H1 (cell line): ENCODE data around the gene LITAF. TPM values are rescaled to one million over a fixed set of nuclear protein-coding genes. Genes with fewer than 3 reads are reported as not detected.

Experiments used
- CTCF ChIA-PET: fragments of 300-600 bp; sonication (Branson Sonifier 250); formaldehyde crosslinking; loops from one replicate; lab custom pipeline; 2021; ENCODE audit not compliant: partially characterized antibody; lab: Charles Lee
- POLR2A ChIA-PET: fragments of 300-600 bp; sonication (Branson Sonifier 250); formaldehyde crosslinking; loops from one replicate; lab custom pipeline; 2021; ENCODE audit warnings: inconsistent platforms; ENCODE audit not compliant: partially characterized antibody; lab: Charles Lee
- DNase-seq, 2 experiments: peaks; one replicate each; pipeline versions ENCODE4 v3.0.0 to v3.0.0-alpha.2; 2010 to 2022; ENCODE audit warnings: low spot score in 2 of 2, low read depth in 1 of 2, mixed read lengths in 1 of 2
- FAIRE-seq: peaks from 2 replicates; lab custom pipeline; 2011; peaks lifted over from hg19 to GRCh38; lab: Jason Lieb, UNC
- H2AFZ ChIP-seq: 2 replicates; pipeline ENCODE4 v1.8.1; 2012; ENCODE audit warnings: low read length, inconsistent platforms
- H2AK5ac ChIP-seq: 2 replicates; pipeline ENCODE4 v1.6.1; 2013; ENCODE audit warnings: low read depth, low read length
- H2BK120ac ChIP-seq: replicated peaks from 2 replicates; pipeline ENCODE3; 2013; ENCODE audit warnings: low read depth, low read length, inconsistent platforms
- H2BK12ac ChIP-seq: 2 replicates; pipeline ENCODE4 v1.6.1; 2013; ENCODE audit warnings: low read depth, low read length
- H2BK15ac ChIP-seq: 2 replicates; pipeline ENCODE4 v1.6.1; 2013; ENCODE audit warnings: low read length
- H2BK20ac ChIP-seq: 2 replicates; pipeline ENCODE4 v1.6.1; 2013; ENCODE audit warnings: low read length
- H2BK5ac ChIP-seq: 2 replicates; pipeline ENCODE4 v1.6.1; 2013; ENCODE audit warnings: low read depth, low read length
- H3K14ac ChIP-seq: 2 replicates; pipeline ENCODE4 v1.6.1; 2013; ENCODE audit warnings: inconsistent platforms; ENCODE audit not compliant: insufficient read length
- H3K18ac ChIP-seq: 2 replicates; pipeline ENCODE4 v1.6.1; 2013; ENCODE audit warnings: low read length; ENCODE audit errors: extremely low read depth
- H3K23ac ChIP-seq: 2 replicates; pipeline ENCODE4 v1.6.1; 2013; ENCODE audit warnings: inconsistent platforms; ENCODE audit not compliant: insufficient read length
- H3K23me2 ChIP-seq: 2 replicates; pipeline ENCODE4 v1.6.1; 2013; ENCODE audit warnings: low read depth, low read length
- H3K27ac ChIP-seq: 2 replicates; pipeline ENCODE4 v1.6.1; 2011; ENCODE audit warnings: low read depth, low read length, inconsistent platforms
- H3K27me3 ChIP-seq, 4 experiments: replicated peaks in 1 of 4; 1 replicate in 1 of 4; 2 replicates in 3 of 4; pipeline versions ENCODE4 v1.6.1 to v1.8.1; 2011 to 2013; ENCODE audit warnings: low read length in 3 of 4, mild to moderate bottlenecking in 3 of 4, inconsistent platforms in 2 of 4, mixed read lengths in 2 of 4, moderate library complexity in 1 of 4; ENCODE audit not compliant: control insufficient read depth in 3 of 4, insufficient read depth in 3 of 4; ENCODE audit errors: extremely low read depth in 1 of 4
- H3K36me3 ChIP-seq, 4 experiments: 2 replicates each; pipeline versions ENCODE4 v1.6.1 to v1.8.1; 2011 to 2013; ENCODE audit warnings: mild to moderate bottlenecking in 4 of 4, low read length in 3 of 4, moderate library complexity in 2 of 4, control low read depth in 1 of 4, inconsistent platforms in 1 of 4; ENCODE audit not compliant: insufficient read depth in 4 of 4, control insufficient read depth in 2 of 4
- H3K4ac ChIP-seq: replicated peaks from 2 replicates; pipeline ENCODE3; 2013; ENCODE audit warnings: low read length, low read depth, mixed read lengths, inconsistent platforms; ENCODE audit not compliant: insufficient read length
- H3K4me1 ChIP-seq, 4 experiments: replicated peaks in 1 of 4; 1 replicate in 1 of 4; 2 replicates in 3 of 4; pipeline versions ENCODE4 v1.6.1 to v1.8.1; 2011 to 2013; ENCODE audit warnings: low read length in 3 of 4, inconsistent platforms in 2 of 4, mixed read lengths in 1 of 4; ENCODE audit not compliant: insufficient read depth in 4 of 4, control insufficient read depth in 3 of 4
- H3K4me2 ChIP-seq, 2 experiments: 2 replicates each; pipeline versions ENCODE4 v1.6.1 to v1.8.1; 2011 to 2013; ENCODE audit warnings: low read depth in 2 of 2, low read length in 2 of 2, control low read depth in 1 of 2, inconsistent platforms in 1 of 2, mild to moderate bottlenecking in 1 of 2; ENCODE audit not compliant: insufficient read depth in 1 of 2
- H3K4me3 ChIP-seq, 4 experiments: fragments of 200-600, 300-600 bp in 1 of 4; sonication (generic), shearing (Covaris generic), sonication (Bioruptor Twin) in 1 of 4; 2 replicates each; pipeline versions ENCODE4 v1.5.1 to v1.8.1; 2011 to 2016; ENCODE audit warnings: low read length in 4 of 4, low read depth in 3 of 4, control low read depth in 2 of 4, inconsistent platforms in 2 of 4, mild to moderate bottlenecking in 2 of 4, mixed read lengths in 1 of 4, moderate library complexity in 1 of 4; ENCODE audit not compliant: insufficient read depth in 2 of 4; ENCODE audit errors: extremely low read depth in 1 of 4
- H3K56ac ChIP-seq: replicated peaks from 2 replicates; pipeline ENCODE3; 2013; ENCODE audit warnings: low read depth, mild to moderate bottlenecking, mixed read lengths, low read length, inconsistent platforms; ENCODE audit not compliant: insufficient read length
- H3K79me1 ChIP-seq: 2 replicates; pipeline ENCODE4 v1.6.1; 2013; ENCODE audit warnings: low read depth, low read length, control low read depth
- H3K79me2 ChIP-seq, 2 experiments: 2 replicates each; pipeline versions ENCODE4 v1.6.1 to v1.8.1; 2012 to 2013; ENCODE audit warnings: low read length in 2 of 2, mild to moderate bottlenecking in 2 of 2, inconsistent platforms in 1 of 2; ENCODE audit not compliant: insufficient read depth in 2 of 2, control insufficient read depth in 1 of 2
- H3K9ac ChIP-seq, 4 experiments: replicated peaks in 1 of 4; 1 replicate in 1 of 4; 2 replicates in 3 of 4; pipeline versions ENCODE4 v1.6.1 to v1.8.1; 2011 to 2013; ENCODE audit warnings: low read depth in 3 of 4, low read length in 3 of 4, control low read depth in 2 of 4, mild to moderate bottlenecking in 2 of 4, moderate library complexity in 2 of 4, inconsistent platforms in 1 of 4; ENCODE audit errors: extremely low read depth in 1 of 4
- H3K9me3 ChIP-seq, 2 experiments: 2 replicates each; pipeline versions ENCODE4 v1.6.1 to v1.8.1; 2012 to 2013; ENCODE audit warnings: mild to moderate bottlenecking in 2 of 2, moderate library complexity in 2 of 2, control low read depth in 1 of 2, inconsistent platforms in 1 of 2, low read depth in 1 of 2, low read length in 1 of 2, mixed read lengths in 1 of 2; ENCODE audit not compliant: insufficient read depth in 2 of 2
- H4K20me1 ChIP-seq, 2 experiments: replicated peaks in 1 of 2; 2 replicates each; pipeline versions ENCODE3 to v1.8.1; 2011 to 2013; ENCODE audit warnings: inconsistent platforms in 2 of 2, low read length in 2 of 2, mild to moderate bottlenecking in 1 of 2; ENCODE audit not compliant: insufficient read depth in 2 of 2, control insufficient read depth in 1 of 2
- H4K5ac ChIP-seq: 2 replicates; pipeline ENCODE4 v1.6.1; 2013; ENCODE audit warnings: low read length, low read depth, mixed read lengths, inconsistent platforms; ENCODE audit not compliant: insufficient read length
- H4K8ac ChIP-seq: 2 replicates; pipeline ENCODE4 v1.8.0; 2013; ENCODE audit warnings: mild to moderate bottlenecking, moderate library complexity, low read length, inconsistent platforms; ENCODE audit not compliant: insufficient read depth; ENCODE audit errors: extremely low read depth
- H4K91ac ChIP-seq: replicated peaks from 2 replicates; pipeline ENCODE3; 2013; ENCODE audit warnings: low read length, mixed read lengths, inconsistent platforms; ENCODE audit not compliant: insufficient read length
- BRCA1 ChIP-seq: IDR thresholded peaks from 2 replicates; pipeline ENCODE4 v1.6.1; 2012; ENCODE audit warnings: low read depth, low read length, improper control_type of control experiment
- CEBPB ChIP-seq: IDR thresholded peaks from 2 replicates; pipeline ENCODE4 v1.6.1; 2012; ENCODE audit warnings: low read depth, low read length
- CHD1 ChIP-seq: IDR thresholded peaks from 2 replicates; pipeline ENCODE4 v1.6.1; 2012; ENCODE audit warnings: low read depth, low read length, improper control_type of control experiment
- CTCF ChIP-seq, 3 experiments: IDR thresholded peaks; 1 replicate in 2 of 3; 2 replicates in 1 of 3; pipeline versions ENCODE4 v1.5.1 to v1.6.1; 2011; ENCODE audit warnings: low read length in 3 of 3, mild to moderate bottlenecking in 3 of 3, inconsistent platforms in 2 of 3, low read depth in 1 of 3, moderate library complexity in 1 of 3; ENCODE audit not compliant: insufficient read depth in 1 of 3; ENCODE audit errors: control extremely low read depth in 1 of 3
- FOSL1 ChIP-seq: IDR thresholded peaks from 2 replicates; pipeline ENCODE4 v1.6.1; 2011; ENCODE audit warnings: mild to moderate bottlenecking, low read depth, low read length, moderate library complexity; ENCODE audit not compliant: insufficient read depth
- HDAC2 ChIP-seq, 2 experiments: fragments of 300-600 bp in 1 of 2; sonication (generic) in 1 of 2; IDR thresholded peaks; 2 replicates each; pipeline ENCODE4 v1.6.1; 2011 to 2012; ENCODE audit warnings: low read depth in 2 of 2, low read length in 2 of 2, mild to moderate bottlenecking in 2 of 2, moderate library complexity in 2 of 2, borderline replicate concordance in 1 of 2, inconsistent platforms in 1 of 2
- PHF8 ChIP-seq: fragments of 200-600 bp; sonication (generic); conservative IDR thresholded peaks from 2 replicates; pipeline ENCODE4 v1.7.1; 2012; ENCODE audit warnings: low read depth, mild to moderate bottlenecking, inconsistent platforms, low read length, moderate library complexity
- RBBP5 ChIP-seq: IDR thresholded peaks from 2 replicates; pipeline ENCODE4 v1.7.1; 2012; ENCODE audit warnings: low read depth, mild to moderate bottlenecking, inconsistent platforms, low read length, moderate library complexity, borderline replicate concordance
- ZNF274 ChIP-seq: IDR thresholded peaks from 2 replicates; pipeline ENCODE4 v1.7.0; 2012; ENCODE audit warnings: low read length, borderline replicate concordance; ENCODE audit errors: extremely low read depth
- WGBS, 2 experiments: shearing (Covaris generic) in 1 of 2; methylation state at CpG; one replicate each; pipeline versions ENCODE4 v1.1.6 to v1.1.7; 2013 to 2015; ENCODE audit warnings: low lambda C conversion rate in 2 of 2, mixed read lengths in 2 of 2, inconsistent platforms in 1 of 2, low coverage in 1 of 2, missing lambda C conversion rate in 1 of 2; ENCODE audit not compliant: insufficient replicate concordance in 2 of 2, insufficient coverage in 1 of 2, insufficient read length in 1 of 2; ENCODE audit errors: extremely low coverage in 1 of 2, missing lambda C conversion rate in 1 of 2; 5-methylcytosine and 5-hydroxymethylcytosine counted together
- polyA plus RNA-seq, 7 experiments: library from polyadenylated mRNA; depleted of rRNA in 3 of 7; stranded (reverse) in 5 of 7; unstranded in 2 of 7; fragments of >200 nt in 5 of 7; fragments of 200-250 nt in 2 of 7; gene quantifications; 1 replicate in 5 of 7; 2 replicates in 1 of 7; 4 replicates in 1 of 7; pipeline versions ENCODE4 v1.2.1 to v1.2.3, GENCODE V29; 2011 to 2013; ENCODE audit warnings: missing spikeins in 2 of 7, mixed read lengths in 2 of 7
- total RNA-seq: library from RNA; stranded (reverse); fragmentation: NEBNext Ultra II Directional; extraction: Animal tissue kit (Norgen Biotek cat#: 25700); gene quantifications from 2 replicates; pipeline ENCODE4 v1.2.1, GENCODE V29; 2021

Gene LITAF
- total and polyA plus RNA-seq, 2 of the 8 experiments (the other 6 are each of a cell fraction or from before 2014, with no cell fraction given), result 165 to 205 TPM

GRCh38 chr16:11500700-11501346, 85.9 kb downstream of the LITAF start:
- H3K79me2 ChIP-seq, result no peaks in the 10 kb centered on the region
- peak overlapping the region; percentile 96 for H2BK15ac ChIP-seq
- no peak overlapping the region for H2AFZ ChIP-seq
- FAIRE-seq (no peak), DNase-seq (no peak)
- H3K4me3 ChIP-seq, result peak overlapping the region in 1 of 4 experiments; percentile 34; a peak in 1 of 8 replicates
- H3K23me2 ChIP-seq, result no peaks in the 10 kb centered on the region
- H3K36me3 ChIP-seq, result no peaks in the 10 kb centered on the region
- H4K8ac ChIP-seq, result no peak overlapping the region; the same call in 1 of the 2 replicates
- ChIA-PET POLR2A (interaction anchor here (1.1 to 3.3 kb wide), 4 partner anchors 10 to 135 kb away, joined by 3 to 14 read pairs (median 4); no protein-coding TSS in a partner anchor), CTCF (interaction anchor here (1.2 to 2.6 kb wide), 6 partner anchors 30 to 167 kb away, joined by 3 to 23 read pairs (median 4); no protein-coding TSS in a partner anchor)
- no peaks in the 10 kb centered on the region for H4K20me1 ChIP-seq
- no peaks in the 10 kb centered on the region for H3K9me3 ChIP-seq
- peak overlapping the region; percentile 70 for H3K4ac ChIP-seq
- no peak overlapping the region for H3K14ac ChIP-seq
- no peak overlapping the region for H3K27ac ChIP-seq
- H3K27me3 ChIP-seq, result no peaks in the 10 kb centered on the region
- 84% methylated on average over 24 of the region's 24 CpGs; no CpG with 5 or more reads in 1 of the 2 experiments for WGBS, 2 experiments
- peak overlapping the region; percentile 12 for H2BK120ac ChIP-seq
- H3K4me2 ChIP-seq, result peak overlapping the region; percentile 60 to 64
- peaks cover 2 to 38% (median 27%) of the 10 kb centered on the region in 4 experiments for H3K4me1 ChIP-seq
- peak overlapping the region; percentile 95 for H2BK12ac ChIP-seq
- peak overlapping the region; percentile 95; the same call in 1 of the 2 replicates for H2BK20ac ChIP-seq
- no peak overlapping the region for H3K23ac ChIP-seq
- peak overlapping the region; percentile 29; the same call in 1 of the 2 replicates for H2AK5ac ChIP-seq
- no peaks in the 10 kb centered on the region; the same call in 1 of the 2 replicates for H3K79me1 ChIP-seq
- peak overlapping the region; percentile 28; the same call in 1 of the 2 replicates for H2BK5ac ChIP-seq
- H3K56ac ChIP-seq, result no peak overlapping the region
- peak overlapping the region; percentile 68 for H3K18ac ChIP-seq
- no peak overlapping the region for H3K9ac ChIP-seq
- peak overlapping the region; percentile 31 for H4K91ac ChIP-seq
- H4K5ac ChIP-seq, result no peak overlapping the region
- TF ChIP-seq BRCA1 (no peak), PHF8 (no peak), ZNF274 (no peak), FOSL1 (no peak), HDAC2 (IDR thresholded peaks at IDR 0.05; ENCODE audit: borderline replicate concordance in 1 of 2, low read depth in 2 of 2, low read length in 2 of 2) (no peak), CTCF (IDR thresholded peaks at IDR 0.05; ENCODE audit: control extremely low read depth in 1 of 3, insufficient read depth in 1 of 3, low read depth in 1 of 3, low read length in 3 of 3) (no peak), RBBP5 (no peak), CHD1 (no peak), CEBPB (no peak)
